GM18520 (cell line): ENCODE data around the gene RASGRF2.
"Not testable (repeated sequence)": the region's sequence is repeated elsewhere in the genome, so short reads cannot be mapped to it uniquely, and the experiment has no call there.

Source experiments
- ATAC-seq: cut with Tn5 transposase; IDR thresholded peaks from one replicate; pipeline ENCODE4 v1.9.1; 2021; ENCODE audit not compliant: unreplicated experiment

RASGRF2 gene

DNA sequence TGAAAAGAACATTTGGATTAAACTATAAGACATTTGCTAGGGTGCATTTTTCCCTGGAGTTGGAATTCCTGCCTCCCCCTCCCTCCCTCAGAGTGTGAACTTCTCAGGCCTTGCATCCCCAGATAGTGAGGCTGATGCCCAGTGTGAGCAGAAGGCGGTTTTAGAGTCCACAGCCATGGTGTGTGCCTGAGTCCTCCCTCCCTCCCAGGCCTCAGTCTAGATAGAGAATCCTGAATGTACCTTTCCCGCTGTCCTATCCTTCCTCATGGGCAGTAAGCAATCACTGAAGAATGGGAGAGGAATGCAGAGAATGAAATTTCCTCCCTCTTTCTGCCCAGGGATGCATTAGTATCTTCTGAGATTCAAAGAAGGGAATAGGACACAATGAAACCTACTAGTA is 108.5 kb downstream of the RASGRF2 start:
- ATAC-seq, result no peak

DNA sequence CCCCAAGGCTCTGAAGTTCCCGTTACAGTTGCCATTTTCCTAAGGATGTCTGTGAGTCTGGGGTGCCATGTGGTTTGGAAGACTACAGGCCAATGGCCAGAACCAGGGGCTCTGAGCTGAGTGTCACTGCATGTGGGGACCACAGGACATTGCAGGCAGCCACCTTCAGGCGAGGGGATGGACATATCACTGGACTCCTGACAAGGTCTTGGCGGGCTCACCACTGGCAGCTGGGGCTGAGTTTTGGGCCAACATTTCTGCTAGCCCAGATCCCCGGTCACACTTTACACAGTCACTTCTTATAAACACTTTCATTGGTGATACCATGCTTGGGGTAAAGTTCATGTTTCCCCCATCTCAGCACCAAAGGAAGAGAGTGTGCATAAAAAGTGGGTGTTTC is 109.8 kb downstream of the RASGRF2 start:
- ATAC-seq, result no peak

DNA sequence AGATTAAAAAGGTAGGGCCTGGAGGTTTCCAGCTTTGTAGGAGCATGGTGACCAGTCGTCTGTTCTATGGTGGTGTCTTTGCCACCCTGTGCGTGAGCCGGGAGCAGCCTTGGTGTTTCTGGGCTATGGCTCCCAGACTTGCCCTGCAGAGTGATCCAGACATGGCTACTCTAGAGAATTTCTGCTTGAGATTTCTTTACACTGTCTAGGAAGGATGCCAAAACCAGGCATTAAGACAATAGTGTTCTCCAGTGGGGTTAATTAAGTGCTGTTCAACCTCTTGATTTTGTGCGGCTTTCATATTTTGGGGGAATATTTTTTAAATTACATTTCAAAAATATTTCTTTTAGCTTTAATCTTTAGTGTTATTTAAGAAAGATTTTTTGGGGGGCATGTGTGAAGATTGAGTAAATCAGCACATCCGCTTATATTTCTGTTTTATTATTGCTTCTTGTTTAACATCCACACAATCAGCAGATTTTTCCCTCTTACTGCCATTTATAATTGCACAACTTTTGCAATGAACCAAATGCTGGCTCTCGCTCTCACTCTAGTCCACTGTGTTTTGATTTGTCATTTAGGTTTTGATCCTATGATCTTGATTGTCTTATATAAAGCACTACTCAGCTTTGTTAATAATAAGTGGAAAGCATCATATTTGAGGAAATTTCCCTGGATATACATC is 110.5 kb downstream of the RASGRF2 start:
- ATAC-seq, result no peak

DNA sequence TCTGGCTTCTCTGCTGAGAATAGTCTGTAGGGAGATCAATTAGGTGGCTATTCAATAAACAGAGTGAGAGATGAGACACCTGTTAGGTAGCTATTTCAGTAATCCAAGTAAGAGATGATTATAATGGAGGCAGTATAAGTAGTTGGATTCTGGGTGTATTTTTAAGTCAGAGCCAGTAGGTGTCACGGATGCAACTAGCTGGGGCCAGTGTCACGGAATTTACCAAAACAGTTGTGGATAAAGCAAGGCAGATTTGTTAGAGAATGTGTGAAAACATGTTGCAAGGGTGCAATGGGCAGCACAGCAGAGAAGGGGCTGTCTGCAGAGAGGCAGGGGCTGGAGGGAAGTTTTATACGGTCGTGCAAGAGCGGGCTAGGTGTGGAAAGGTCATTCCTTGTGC is 114.9 kb downstream of the RASGRF2 start:
- ATAC-seq, result no peak

DNA sequence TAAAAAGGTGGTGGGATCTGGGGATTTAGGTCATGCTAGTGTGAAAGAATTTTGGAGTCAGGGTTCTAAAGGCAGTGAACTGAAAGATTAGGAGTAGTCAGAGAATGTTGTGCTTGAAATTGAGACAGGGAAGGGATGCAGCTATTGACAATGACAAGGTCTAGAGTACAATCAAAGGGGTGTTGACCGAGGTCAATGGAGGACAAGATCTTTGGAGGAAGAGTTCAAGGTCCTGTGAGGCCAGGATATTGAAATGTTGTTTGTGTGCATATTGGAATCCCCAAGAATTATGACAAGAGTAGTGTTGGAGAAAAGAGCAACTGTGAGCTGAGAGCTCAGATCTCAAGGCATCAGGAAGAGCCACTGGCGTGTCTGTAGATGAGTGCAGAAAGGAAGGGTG is 116.9 kb downstream of the RASGRF2 start:
- no peak for ATAC-seq

- ATAC-seq, result no peak
Measured at GRCh38 chr5:81078930-81079329, 118.8 kb downstream of the RASGRF2 start.

DNA sequence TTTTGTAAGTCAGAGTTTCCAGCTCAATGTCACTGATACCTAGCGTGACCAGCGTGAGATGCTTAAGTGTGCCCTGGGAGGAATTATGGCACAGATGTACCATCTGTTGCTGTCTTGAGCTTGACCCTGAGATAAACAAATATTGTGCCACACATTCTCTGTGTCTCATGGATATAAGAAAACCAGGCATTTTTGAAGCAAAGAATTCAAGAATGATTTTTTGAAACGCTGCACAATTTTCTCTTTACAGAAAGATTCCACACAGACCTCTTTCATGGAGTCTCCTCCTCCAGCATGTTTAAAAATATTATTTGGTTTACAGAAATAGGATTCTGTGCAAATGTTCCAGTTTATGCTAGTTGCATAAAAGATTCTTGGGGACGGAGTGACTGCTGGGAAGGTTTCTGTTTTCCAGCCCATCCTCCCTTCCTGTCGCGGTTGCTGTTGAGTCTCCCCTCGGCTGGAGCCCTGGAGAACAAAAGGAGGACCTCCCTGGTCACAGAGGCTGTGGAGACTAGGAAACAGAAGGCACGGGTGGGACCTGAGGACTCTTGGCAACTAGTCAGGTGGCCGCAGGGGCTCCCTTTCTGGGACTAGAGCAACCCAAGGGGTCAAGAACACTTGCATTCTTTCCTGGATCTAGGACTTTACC is 120.8 kb downstream of the RASGRF2 start:
- ATAC-seq, result no peak

GRCh38 chr5:81081461-81081835 is 121.3 kb downstream of the RASGRF2 start:
- ATAC-seq, result no peak

GRCh38 chr5:81086881-81087281 is 126.7 kb downstream of the RASGRF2 start:
- no peak for ATAC-seq

GRCh38 chr5:81091199-81091598 is 131.0 kb downstream of the RASGRF2 start:
- ATAC-seq, result no peak

- no peak for ATAC-seq
Measured at GRCh38 chr5:81093536-81094196, 133.5 kb downstream of the RASGRF2 start.

DNA sequence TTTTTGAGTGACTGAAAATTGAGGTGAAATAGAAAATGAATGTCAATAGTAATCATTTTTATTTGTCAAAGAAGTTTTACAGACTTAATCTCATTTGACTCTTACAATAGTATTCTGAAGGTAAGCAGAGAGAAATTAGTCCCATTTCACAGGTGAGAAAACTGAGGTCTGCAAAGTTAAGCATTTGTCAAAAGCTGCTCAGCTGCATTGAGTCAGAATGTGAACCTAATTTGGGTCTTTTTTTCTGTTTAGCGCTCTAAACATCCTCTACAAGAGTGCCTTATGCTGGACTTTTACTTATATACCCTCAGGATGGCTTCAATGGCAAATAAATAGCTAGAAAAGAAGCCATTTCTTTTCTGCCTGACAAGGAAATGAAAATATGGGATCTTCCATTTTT is 135.7 kb downstream of the RASGRF2 start:
- ATAC-seq, result no peak

- ATAC-seq, result no peak
Measured at GRCh38 chr5:81097713-81098112, 137.6 kb downstream of the RASGRF2 start.

- no peak for ATAC-seq
Measured at GRCh38 chr5:81105261-81105877, 145.2 kb downstream of the RASGRF2 start.

- ATAC-seq, result no peak
Measured at GRCh38 chr5:81115261-81115660, 155.1 kb downstream of the RASGRF2 start.

GRCh38 chr5:81117566-81117965 is 157.4 kb downstream of the RASGRF2 start:
- no peak for ATAC-seq

DNA sequence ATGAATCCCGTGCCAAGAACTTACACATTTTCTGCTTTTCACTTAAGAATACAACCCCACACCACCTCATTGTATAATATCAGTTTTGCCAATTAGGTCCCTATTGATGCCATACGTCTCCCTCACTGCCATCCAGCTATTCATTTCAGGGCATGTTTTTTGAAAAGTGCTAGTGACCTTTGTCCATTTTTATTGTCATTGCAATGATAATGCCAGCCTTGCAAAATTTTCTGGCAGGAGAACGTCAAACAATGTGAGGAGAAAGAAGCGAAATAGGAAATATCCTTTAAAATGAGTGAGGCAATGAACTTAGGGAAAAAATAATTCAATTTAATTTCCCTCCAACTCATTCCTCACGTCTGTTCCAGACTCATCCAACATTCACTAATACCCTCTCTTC is 161.1 kb downstream of the RASGRF2 start:
- no peak for ATAC-seq

- ATAC-seq, result no peak
Measured at GRCh38 chr5:81121836-81122630, 161.9 kb downstream of the RASGRF2 start.

- not testable (repeated sequence) for ATAC-seq
Measured at GRCh38 chr5:81124689-81125088, 164.5 kb downstream of the RASGRF2 start.

DNA sequence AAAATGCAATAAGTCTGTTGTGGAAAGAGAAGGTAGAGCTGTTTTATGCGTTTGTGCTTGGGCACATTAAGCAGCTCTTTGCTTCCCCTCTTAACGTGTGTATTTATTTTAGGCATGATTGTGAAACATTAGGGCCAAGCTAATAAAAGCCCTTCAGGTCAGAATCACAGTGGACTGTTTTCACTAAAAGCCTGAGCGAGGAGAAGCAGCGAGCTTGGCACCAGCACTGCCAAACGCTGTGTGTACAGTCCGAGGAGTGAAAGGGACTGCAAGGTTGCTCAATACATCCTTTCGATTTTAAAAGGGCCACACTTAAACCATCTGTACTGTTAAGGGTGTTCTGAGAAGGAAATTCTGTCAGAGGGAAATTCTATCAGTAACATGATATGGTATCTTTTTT is 165.8 kb downstream of the RASGRF2 start:
- no peak for ATAC-seq

DNA sequence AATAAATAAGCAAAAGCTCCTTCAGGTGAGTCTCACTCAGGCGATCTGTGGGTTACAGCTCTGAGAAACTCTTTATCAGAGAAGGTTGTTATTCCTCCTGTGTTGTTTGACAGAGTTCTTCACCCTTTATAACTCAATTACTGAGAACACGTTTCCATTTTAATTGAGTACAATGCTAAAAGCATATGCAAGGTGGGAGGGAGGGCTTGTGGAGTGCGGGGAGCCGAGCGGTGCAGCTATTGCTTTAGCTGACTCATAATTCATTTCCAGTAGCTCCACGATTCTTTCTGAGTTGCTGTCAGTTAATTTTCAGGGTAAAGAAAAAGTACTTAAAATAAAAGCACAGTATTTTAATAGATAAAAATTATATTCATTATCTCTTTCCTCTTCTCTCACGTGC is 168.3 kb downstream of the RASGRF2 start:
- ATAC-seq, result no peak
